Central memory CD4-positive, alpha-beta T cell (primary cell): ENCODE measurements around the gene PYGM.

Experiments used
- DNase-seq: peaks from one replicate; pipeline ENCODE4 v3.0.0; 2022

PYGM gene

DNA sequence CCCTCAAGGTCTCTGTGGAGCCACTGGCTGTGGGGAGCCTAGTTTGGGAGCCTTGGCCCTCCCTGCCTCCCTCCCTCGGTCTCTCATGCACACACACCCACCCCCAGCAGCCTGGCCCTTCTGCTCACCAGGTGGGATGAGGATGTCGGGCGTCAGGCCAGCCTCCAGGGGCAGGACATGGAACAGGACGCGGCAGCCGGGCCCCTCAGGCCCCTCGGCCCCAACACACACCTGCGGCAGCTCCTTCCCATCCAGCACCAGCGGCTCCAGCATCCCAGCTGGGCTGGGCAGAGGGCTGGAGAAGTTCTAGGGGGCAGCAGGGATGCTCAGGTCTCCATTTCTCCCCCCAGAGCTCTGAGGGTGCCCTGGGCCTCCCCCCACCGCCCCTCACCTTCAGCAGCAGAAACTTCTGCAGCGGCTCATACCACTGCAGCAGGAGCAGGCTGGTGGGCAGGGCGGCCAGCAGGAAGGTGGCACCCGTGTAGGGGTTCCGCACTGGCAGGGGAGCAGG, 32.1 kb upstream of the PYGM start:
- DNase-seq, result no peak

GRCh38 chr11:64790205-64791095, 30.7 kb upstream of the PYGM start:
- no peak for DNase-seq

DNA sequence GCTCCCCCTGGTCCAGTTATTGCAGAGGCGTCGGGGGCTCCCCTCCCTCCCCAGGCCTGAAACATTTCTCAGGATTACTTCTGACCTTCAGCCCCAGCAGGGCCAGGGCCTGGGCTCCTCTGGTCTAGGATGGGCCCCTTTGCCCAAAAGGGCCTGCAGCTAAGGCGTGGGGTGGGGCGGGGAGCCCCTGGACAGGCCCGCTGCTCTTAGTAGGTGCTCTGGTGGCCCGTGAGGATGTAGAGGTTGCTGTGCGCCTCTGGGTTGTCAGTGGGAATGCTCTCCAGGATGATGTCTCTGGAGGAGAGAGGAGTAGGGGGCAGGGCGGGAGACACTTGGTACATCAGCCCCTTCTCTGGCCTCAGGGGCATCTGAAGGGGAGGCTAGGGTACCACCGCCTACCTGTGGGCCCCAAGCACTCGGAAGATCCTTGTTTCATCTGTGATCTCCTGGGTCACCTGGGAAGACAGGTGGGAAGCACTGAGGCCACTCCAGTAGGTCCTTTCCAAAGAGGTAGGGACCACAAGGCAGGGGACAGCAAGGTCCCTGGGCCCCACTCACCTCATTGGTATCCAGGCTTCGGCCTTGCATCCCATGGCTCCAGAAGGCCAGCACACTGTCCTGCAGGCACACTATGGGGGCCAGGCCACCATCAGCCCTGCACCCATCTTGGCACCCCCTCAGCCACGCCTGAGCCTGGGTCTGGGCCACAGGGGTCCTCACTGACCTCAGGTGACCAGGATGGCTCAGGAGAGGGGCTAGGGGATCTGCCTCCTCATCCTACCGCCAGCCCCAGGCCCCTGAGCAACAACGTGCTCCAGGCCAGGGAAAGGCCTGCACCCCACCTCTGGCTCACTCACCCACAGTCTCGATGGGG, 29.8 kb upstream of the PYGM start:
- DNase-seq, result no peak

GRCh38 chr11:64788321-64789215, 28.8 kb upstream of the PYGM start:
- DNase-seq, result no peak

- DNase-seq, result no peak
These were observed 27.9 kb upstream of the PYGM start for GRCh38 chr11:64787526-64788320.

DNA sequence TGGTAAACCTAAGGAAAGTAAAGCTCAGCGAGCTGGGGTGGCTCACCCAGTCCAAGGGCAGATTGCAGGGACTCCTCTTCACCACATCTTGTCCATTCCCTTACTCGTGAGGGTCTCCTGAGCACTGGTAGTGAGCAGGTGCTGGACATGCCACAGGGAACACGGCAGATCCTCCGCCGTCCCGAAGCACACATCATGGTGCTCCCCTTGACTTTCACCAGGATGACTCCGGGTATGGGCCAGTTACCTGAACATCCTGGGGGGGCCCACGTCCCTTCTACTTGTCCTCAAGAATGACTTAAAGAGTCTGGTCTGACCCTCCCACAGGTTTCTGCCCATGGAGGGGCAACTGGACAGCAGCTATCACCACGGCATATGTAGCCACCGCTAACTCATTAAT, 26.5 kb upstream of the PYGM start:
- no peak for DNase-seq

DNA sequence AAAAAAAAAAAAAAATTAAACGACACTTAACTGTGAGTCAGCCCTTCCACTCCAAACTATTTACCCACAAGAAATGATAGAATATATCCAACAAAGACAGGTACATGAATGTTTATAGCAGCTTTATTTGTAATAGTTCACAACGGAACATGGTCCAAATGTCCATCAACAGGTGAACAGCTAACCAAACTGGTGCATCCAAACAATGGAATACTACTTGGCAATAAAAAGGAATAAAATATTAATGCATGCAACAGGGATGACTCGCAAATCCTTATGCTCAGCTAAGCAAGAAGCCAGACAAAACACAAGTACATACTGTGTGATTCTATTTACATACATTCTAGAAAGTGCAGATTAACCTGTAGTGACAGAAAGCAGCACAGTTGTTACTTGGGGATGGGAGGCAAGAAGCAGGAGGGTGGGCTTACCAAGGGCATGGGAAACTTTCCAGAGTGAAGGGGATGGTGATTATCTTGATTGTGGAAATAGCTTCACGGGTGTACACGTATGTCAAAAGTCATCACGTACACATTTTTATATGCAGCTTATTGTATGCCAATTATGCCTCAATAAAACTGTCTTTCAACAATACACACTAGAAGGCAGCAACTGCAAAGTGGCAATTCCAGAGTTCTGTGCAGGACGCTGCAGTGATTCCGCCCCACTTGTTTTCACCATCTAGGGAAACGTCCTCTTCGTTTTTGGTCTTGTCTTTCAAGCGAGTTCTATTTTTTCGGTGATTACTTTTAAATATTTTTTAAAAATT, 25.2 kb upstream of the PYGM start:
- DNase-seq, result no peak

DNA sequence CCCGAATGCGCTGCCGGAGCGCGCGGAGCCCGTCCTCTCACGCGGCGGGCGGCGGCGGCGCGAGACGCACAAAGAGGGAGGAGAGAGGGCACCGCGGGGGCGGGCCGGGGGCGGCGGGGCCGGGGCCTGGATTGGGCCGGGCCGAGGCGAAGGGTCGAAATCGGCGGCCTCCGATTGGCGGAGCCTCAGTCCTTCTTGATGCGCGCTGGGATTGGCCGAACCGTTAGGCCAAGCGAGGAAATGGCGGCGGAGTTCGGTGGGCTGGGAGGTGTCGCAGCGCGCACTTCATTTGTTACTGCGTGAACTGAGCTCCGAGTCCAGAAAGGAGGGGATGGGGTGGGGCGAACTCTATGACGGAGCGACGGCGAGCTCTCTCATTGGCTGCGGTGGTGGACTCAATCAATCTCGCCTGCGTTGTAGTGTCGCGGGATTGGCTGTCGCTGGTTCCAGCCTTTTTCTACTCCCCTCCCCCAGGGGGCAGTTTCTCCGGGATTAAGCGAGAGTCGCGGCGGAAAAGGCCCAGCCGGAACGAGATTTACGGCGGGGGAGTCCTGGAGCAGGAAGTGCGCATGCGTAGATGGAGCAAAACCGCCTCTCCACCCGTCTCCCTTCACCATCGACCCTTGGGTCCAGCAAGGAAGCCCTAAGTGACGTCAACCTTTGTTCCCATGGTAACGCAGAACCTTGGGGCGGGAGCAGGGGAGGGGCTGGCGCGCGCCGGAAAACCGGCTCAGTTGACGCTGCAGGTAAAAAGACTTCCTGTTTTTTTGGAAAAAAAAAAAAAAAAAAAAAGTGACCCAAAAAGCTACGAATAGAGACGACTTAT, 18.9 kb upstream of the PYGM start, which contains the start of gene SF1:
Gene SF1, minus strand, starts transcription at position 70 of the 826 bp plus-strand sequence. CDS start 150 bp downstream, outside the sequence.
- DNase-seq, result peak; percentile 100

- DNase-seq, result no peak
These were observed 18.4 kb upstream of the PYGM start for GRCh38 chr11:64778223-64778472.

GRCh38 chr11:64777449-64778222, 17.9 kb upstream of the PYGM start:
- DNase-seq, result peak; percentile 80

GRCh38 chr11:64776875-64777274, 17.1 kb upstream of the PYGM start:
- no peak for DNase-seq

DNA sequence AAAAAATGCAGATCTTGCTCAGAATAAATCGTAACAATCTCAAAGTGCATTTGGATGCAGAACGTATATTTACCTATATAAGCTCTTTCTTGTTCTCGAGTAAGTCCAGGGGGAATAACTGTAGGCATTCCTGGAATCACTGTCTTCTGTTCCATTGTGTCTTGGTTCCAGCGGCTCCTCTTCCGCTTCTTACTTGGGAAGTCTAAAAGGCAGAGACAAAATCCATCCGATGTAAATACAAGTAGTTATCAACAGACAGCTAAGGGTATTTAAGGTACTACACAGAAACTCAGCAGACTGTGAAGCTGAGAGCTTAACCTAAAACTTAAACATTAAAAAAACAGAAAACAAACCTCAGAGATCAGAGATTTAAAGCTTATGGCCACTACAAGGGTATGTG, 16.7 kb upstream of the PYGM start:
- no peak for DNase-seq

- no peak for DNase-seq
These were observed 14.4 kb upstream of the PYGM start for GRCh38 chr11:64774144-64774543.

GRCh38 chr11:64772303-64773018, 12.7 kb upstream of the PYGM start:
- no peak for DNase-seq

DNA sequence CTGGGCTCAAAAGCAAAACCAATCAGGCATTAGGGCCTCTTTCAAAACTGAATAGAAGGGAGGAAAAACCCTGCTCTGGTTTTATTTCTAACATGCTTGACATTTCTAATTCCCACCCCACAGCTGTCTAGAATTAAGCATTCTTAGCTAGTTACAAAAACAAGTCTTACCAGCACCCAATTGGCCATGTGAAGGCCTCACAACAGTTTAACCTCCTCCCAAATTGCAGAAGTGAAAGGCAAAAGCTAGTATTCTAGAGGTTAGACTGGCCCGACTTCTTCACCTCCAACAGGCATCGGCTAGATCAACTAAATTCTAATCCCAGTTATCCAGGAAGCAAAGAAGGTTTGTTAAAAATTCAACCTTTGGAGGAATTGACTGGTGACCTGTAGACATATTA, 12.1 kb upstream of the PYGM start:
- DNase-seq, result no peak

- no peak for DNase-seq
These were observed 10.3 kb upstream of the PYGM start for GRCh38 chr11:64770120-64770519.

DNA sequence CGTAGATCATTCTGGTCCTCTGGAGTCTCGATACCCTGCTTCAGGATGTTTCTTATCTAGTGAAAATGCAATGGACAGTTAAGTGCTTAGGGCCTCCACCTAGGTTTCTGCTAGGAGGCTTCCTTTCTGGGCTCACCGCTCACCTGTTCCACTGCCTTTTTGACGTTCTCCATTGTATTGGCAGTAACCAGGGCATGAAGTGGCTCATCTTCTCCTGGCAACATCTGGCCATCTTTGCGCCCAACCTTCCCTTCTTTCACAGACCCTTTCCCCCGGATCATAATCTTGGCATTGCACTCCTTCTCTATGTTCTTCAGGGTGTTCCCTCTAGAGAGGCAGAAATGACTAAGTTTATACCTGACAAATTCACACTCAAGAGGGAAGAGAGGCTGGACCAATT, 9.5 kb upstream of the PYGM start:
- DNase-seq, result no peak

GRCh38 chr11:64768300-64768694, 8.5 kb upstream of the PYGM start:
- DNase-seq, result no peak
